ENCODE results near the gene PCCA.

The PCCA gene

GRCh38 chr13:100394005-100394695 lies 305.3 kb downstream of the PCCA start (continued):
- no peak for TF ChIP-seq CREB5 (CRISPR knock-in tag; IDR thresholded peaks at IDR 0.05; ENCODE audit: low read depth)
- TF ChIP-seq CSRNP3 (CRISPR knock-in tag; IDR thresholded peaks at IDR 0.05), result no peak
- TF ChIP-seq PPARA (CRISPR knock-in tag; IDR thresholded peaks at IDR 0.05; ENCODE audit: borderline replicate concordance), result no peak
- TF ChIP-seq ZNF70 (CRISPR knock-in tag; IDR thresholded peaks at IDR 0.05), result no peak
- no peak for TF ChIP-seq GLIS3 (CRISPR knock-in tag; IDR thresholded peaks at IDR 0.05)
- TF ChIP-seq BACH2 (CRISPR knock-in tag; IDR thresholded peaks at IDR 0.05; ENCODE audit: borderline replicate concordance), result no peak
- TF ChIP-seq TOX (CRISPR knock-in tag; IDR thresholded peaks at IDR 0.05; ENCODE audit: borderline replicate concordance), result no peak
- no peak for TF ChIP-seq ZNF8 (CRISPR knock-in tag; IDR thresholded peaks at IDR 0.05)
- no peak for TF ChIP-seq ZFP30 (CRISPR knock-in tag; IDR thresholded peaks at IDR 0.05)

- no peak for TF ChIP-seq PATZ1 (CRISPR knock-in tag; IDR thresholded peaks at IDR 0.05; ENCODE audit: borderline replicate concordance)
- no peak for TF ChIP-seq CSDC2 (CRISPR knock-in tag; IDR thresholded peaks at IDR 0.05)
- TF ChIP-seq RARB (CRISPR knock-in tag; IDR thresholded peaks at IDR 0.05), result no peak
- TF ChIP-seq TOX (CRISPR knock-in tag; IDR thresholded peaks at IDR 0.05; ENCODE audit: borderline replicate concordance), result no peak
- TF ChIP-seq BACH2 (CRISPR knock-in tag; IDR thresholded peaks at IDR 0.05; ENCODE audit: borderline replicate concordance), result no peak
- TF ChIP-seq TSHZ2 (CRISPR knock-in tag; IDR thresholded peaks at IDR 0.05), result no peak
- TF ChIP-seq CREB5 (CRISPR knock-in tag; IDR thresholded peaks at IDR 0.05; ENCODE audit: low read depth), result no peak
- TF ChIP-seq OSR1 (CRISPR knock-in tag; IDR thresholded peaks at IDR 0.05), result no peak
- no peak for TF ChIP-seq ZC3H10 (CRISPR knock-in tag; IDR thresholded peaks at IDR 0.05)
- TF ChIP-seq ZNF8 (CRISPR knock-in tag; IDR thresholded peaks at IDR 0.05), result no peak
- no peak for TF ChIP-seq ZFP3 (CRISPR knock-in tag; IDR thresholded peaks at IDR 0.05)
- no peak for TF ChIP-seq ESRRG (CRISPR knock-in tag; IDR thresholded peaks at IDR 0.05)
- no peak for TF ChIP-seq SNAI2 (CRISPR knock-in tag; IDR thresholded peaks at IDR 0.05)
- no peak for ATAC-seq
Measured at GRCh38 chr13:100395698-100396373, 306.9 kb downstream of the PCCA start.

- TF ChIP-seq ZNF70 (CRISPR knock-in tag; IDR thresholded peaks at IDR 0.05), result no peak
- no peak for TF ChIP-seq CSRNP3 (CRISPR knock-in tag; IDR thresholded peaks at IDR 0.05)
- TF ChIP-seq ZNF565 (CRISPR knock-in tag; conservative IDR thresholded peaks at IDR 0.05; ENCODE audit: low read depth), result no peak
- TF ChIP-seq GLIS3 (CRISPR knock-in tag; IDR thresholded peaks at IDR 0.05), result no peak
- TF ChIP-seq SNAI2 (CRISPR knock-in tag; IDR thresholded peaks at IDR 0.05), result no peak
Measured at GRCh38 chr13:100396776-100397175, 307.9 kb downstream of the PCCA start.

More at GRCh38 chr13:100396776-100397175, 307.9 kb downstream of the PCCA start:
- no peak for ATAC-seq

All from SK-N-SH treated with all-trans-retinoic acid at 6 μM for 48 hours (cell line).